Common myeloid progenitor, CD34-positive (primary cell): ENCODE results near the gene RNU2-63P.
"Not testable (repeated sequence)": the region's sequence is repeated elsewhere in the genome, so short reads cannot be mapped to it uniquely, and the experiment has no call there.

ENCODE experiments used
- CTCF ChIA-PET: fragments of 350-600 bp; sonication (Branson Sonifier 250); formaldehyde crosslinking; loops from one replicate; lab custom pipeline; 2021; ENCODE audit warnings: antibody characterized with exemption; lab: Charles Lee
- POLR2A ChIA-PET: fragments of 350-600 bp; sonication (Branson Sonifier 250); formaldehyde crosslinking; loops from one replicate; lab custom pipeline; 2021; ENCODE audit warnings: antibody characterized with exemption; lab: Charles Lee
- DNase-seq, 3 donors: peaks; one replicate each; pipeline versions ENCODE4 v3.0.0 to v3.0.0-alpha.2; 2013
- H3K27ac ChIP-seq, 2 experiments: 1 replicate in 1 of 2; 2 replicates in 1 of 2; pipeline ENCODE4 v1.7.0; 2013; ENCODE audit warnings: inconsistent platforms in 2 of 2, low read length in 2 of 2, mild to moderate bottlenecking in 2 of 2, low read depth in 1 of 2, moderate library complexity in 1 of 2; ENCODE audit not compliant: severe bottlenecking in 2 of 2, insufficient read depth in 1 of 2, poor library complexity in 1 of 2
- H3K27me3 ChIP-seq, 5 experiments: replicated peaks in 2 of 5; 1 replicate in 3 of 5; 2 replicates in 2 of 5; pipeline versions ENCODE4 v1.6.1 to v1.7.0; 2013; ENCODE audit warnings: low read length in 4 of 5, mild to moderate bottlenecking in 2 of 5, moderate library complexity in 2 of 5, inconsistent platforms in 1 of 5; ENCODE audit not compliant: insufficient read depth in 5 of 5, control insufficient read depth in 4 of 5
- H3K36me3 ChIP-seq, 4 experiments: 1 replicate in 2 of 4; 2 replicates in 2 of 4; pipeline versions ENCODE4 v1.6.1 to v1.7.0; 2013; ENCODE audit warnings: low read length in 3 of 4, control low read depth in 1 of 4, mild to moderate bottlenecking in 1 of 4; ENCODE audit not compliant: control insufficient read depth in 4 of 4, insufficient read depth in 4 of 4
- H3K4me1 ChIP-seq, 4 experiments: 1 replicate in 3 of 4; 2 replicates in 1 of 4; pipeline versions ENCODE4 v1.6.1 to v1.7.1; 2013; ENCODE audit warnings: low read length in 3 of 4, mild to moderate bottlenecking in 3 of 4, control low read depth in 1 of 4, inconsistent platforms in 1 of 4, moderate library complexity in 1 of 4; ENCODE audit not compliant: control insufficient read depth in 4 of 4, insufficient read depth in 4 of 4; ENCODE audit errors: control extremely low read depth in 1 of 4
- H3K4me3 ChIP-seq, 7 experiments: 1 replicate in 4 of 7; 2 replicates in 3 of 7; pipeline versions ENCODE4 v1.5.1 to v1.7.0; 2013; ENCODE audit warnings: mild to moderate bottlenecking in 7 of 7, low read length in 6 of 7, moderate library complexity in 6 of 7, inconsistent platforms in 2 of 7, low read depth in 2 of 7, control low read depth in 1 of 7; ENCODE audit not compliant: insufficient read depth in 4 of 7, control insufficient read depth in 1 of 7; ENCODE audit errors: extremely low read depth in 1 of 7
- H3K9me3 ChIP-seq, 5 experiments: 1 replicate in 4 of 5; 2 replicates in 1 of 5; pipeline versions ENCODE4 v1.6.1 to v1.7.1; 2013; ENCODE audit warnings: low read length in 4 of 5, mild to moderate bottlenecking in 2 of 5, inconsistent platforms in 1 of 5, low read depth in 1 of 5, moderate library complexity in 1 of 5; ENCODE audit not compliant: control insufficient read depth in 4 of 5, insufficient read depth in 2 of 5; ENCODE audit errors: control extremely low read depth in 1 of 5
- WGBS: methylation state at CpG from one replicate; pipeline ENCODE4 v1.1.5; 2013; ENCODE audit not compliant: insufficient coverage; 5-methylcytosine and 5-hydroxymethylcytosine counted together

Gene RNU2-63P

GRCh38 chr2:88006912-88007439 is 9.4 kb downstream of the RNU2-63P start:
- no peak overlapping the region for H3K4me3 ChIP-seq
- H3K4me1 ChIP-seq: peaks cover 0 to 8% (median 3%) of the 10 kb centered on the region in 4 experiments
- H3K27me3 ChIP-seq: no peaks in the 10 kb centered on the region
- no peak overlapping the region for H3K27ac ChIP-seq
- ChIA-PET CTCF (interaction anchor here (1.4 kb wide), 1 partner anchor 10 kb away, joined by 5 read pairs; no protein-coding TSS in a partner anchor), POLR2A (no interaction called here)
- no peaks in the 10 kb centered on the region for H3K9me3 ChIP-seq
- no peak for DNase-seq
- whole genome bisulfite sequencing: 98% methylated on average over 11 of the region's 16 CpGs
- H3K36me3 ChIP-seq: no peaks in the 10 kb centered on the region

- 100% methylated on average over 6 of the region's 6 CpGs for WGBS
- POLR2A ChIA-PET: no interaction called here
These were observed 10.6 kb downstream of the RNU2-63P start for GRCh38 chr2:88005776-88006175.

GRCh38 chr2:88003074-88003755 is 13.1 kb downstream of the RNU2-63P start:
- ChIA-PET POLR2A (no interaction called here), CTCF (no interaction called here)
- H3K4me1 ChIP-seq: peaks cover 0 to 10% (median 3%) of the 10 kb centered on the region in 4 experiments
- H3K27ac ChIP-seq: no peak overlapping the region
- H3K9me3 ChIP-seq: no peaks in the 10 kb centered on the region
- no peaks in the 10 kb centered on the region for H3K36me3 ChIP-seq
- H3K27me3 ChIP-seq: no peaks in the 10 kb centered on the region
- 37% methylated on average over 30 of the region's 34 CpGs for WGBS
- peak overlapping the region in 2 of 7 experiments; percentile 46 to 49 for H3K4me3 ChIP-seq
- DNase-seq: peak; percentile 20 to 41 (median 31)

More at GRCh38 chr2:88005776-88006175, 10.6 kb downstream of the RNU2-63P start:
- DNase-seq: no peak
- H3K36me3 ChIP-seq: no peaks in the 10 kb centered on the region
- H3K27me3 ChIP-seq: no peaks in the 10 kb centered on the region
- H3K4me1 ChIP-seq: peaks cover 0 to 10% (median 3%) of the 10 kb centered on the region in 4 experiments
- H3K9me3 ChIP-seq: no peaks in the 10 kb centered on the region
- no peak overlapping the region for H3K27ac ChIP-seq
- CTCF ChIA-PET: interaction anchor here (0.7 to 1.4 kb wide), 2 partner anchors 9 to 10 kb away, joined by 3 to 5 read pairs; no protein-coding TSS in a partner anchor
- no peak overlapping the region for H3K4me3 ChIP-seq

GRCh38 chr2:88002359-88002707 is 14.0 kb downstream of the RNU2-63P start:
- no peaks in the 10 kb centered on the region for H3K36me3 ChIP-seq
- no CpG with 5 or more reads among the region's 6 CpGs for WGBS
- no peaks in the 10 kb centered on the region for H3K27me3 ChIP-seq
- no peak overlapping the region for H3K4me3 ChIP-seq
- H3K27ac ChIP-seq: no peak overlapping the region
- DNase-seq: no peak
- H3K9me3 ChIP-seq: no peaks in the 10 kb centered on the region
- H3K4me1 ChIP-seq: peaks cover 0 to 10% (median 3%) of the 10 kb centered on the region in 4 experiments
- ChIA-PET CTCF (interaction anchor here (0.6 to 1.9 kb wide), 5 partner anchors 8 to 175 kb away, joined by 3 to 7 read pairs (median 3); no protein-coding TSS in a partner anchor), POLR2A (no interaction called here)

- H3K4me3 ChIP-seq, H3K9me3 ChIP-seq, H3K27me3 ChIP-seq, H3K36me3 ChIP-seq, DNase-seq, H3K27ac ChIP-seq: not testable (repeated sequence)
- POLR2A ChIA-PET: interaction anchor here (0.9 kb wide), 1 partner anchor 10 kb away, joined by 4 read pairs; no protein-coding TSS in a partner anchor
- CTCF ChIA-PET: interaction anchor here (0.7 to 1.9 kb wide), 2 partner anchors 10 to 66 kb away, joined by 3 to 4 read pairs; no protein-coding TSS in a partner anchor
- WGBS: 67% methylated on average over 3 of the region's 3 CpGs
- H3K4me1 ChIP-seq: peaks cover 0 to 10% (median 3%) of the 10 kb centered on the region in 4 experiments
These were observed 15.9 kb downstream of the RNU2-63P start for GRCh38 chr2:88000474-88000873.

DNA sequence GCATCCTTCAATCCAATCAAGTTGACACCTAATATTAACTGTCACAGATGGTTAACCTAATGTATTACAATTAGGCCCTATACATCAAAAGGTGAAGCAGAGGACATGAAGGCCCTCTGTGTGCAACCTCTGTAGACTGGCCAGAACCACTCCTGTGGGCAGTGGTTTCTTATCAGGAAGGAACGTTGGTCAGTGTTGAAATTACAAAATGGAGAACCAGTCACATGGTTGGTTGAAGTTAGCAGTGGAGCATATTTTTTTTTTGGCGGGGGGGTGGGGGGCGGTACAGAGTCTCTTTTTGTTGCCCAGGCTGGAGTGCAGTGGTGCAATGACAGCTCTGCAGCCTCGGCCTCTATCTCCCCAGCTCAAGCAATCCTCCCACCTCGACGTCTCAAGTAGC is 19.8 kb downstream of the RNU2-63P start:
- H3K36me3 ChIP-seq: no peaks in the 10 kb centered on the region
- H3K27ac ChIP-seq: no peak overlapping the region
- WGBS: 82% methylated on average over 3 of the region's 6 CpGs
- H3K4me3 ChIP-seq: no peak overlapping the region
- H3K4me1 ChIP-seq: no peaks in the 10 kb centered on the region
- H3K9me3 ChIP-seq: peaks cover 0 to 8% (median 0%) of the 10 kb centered on the region in 5 experiments
- ChIA-PET CTCF (interaction anchor here (0.9 to 1.5 kb wide), 2 partner anchors 9 to 10 kb away, joined by 3 to 5 read pairs; no protein-coding TSS in a partner anchor), POLR2A (no interaction called here)
- no peaks in the 10 kb centered on the region for H3K27me3 ChIP-seq
- DNase-seq: no peak

DNA sequence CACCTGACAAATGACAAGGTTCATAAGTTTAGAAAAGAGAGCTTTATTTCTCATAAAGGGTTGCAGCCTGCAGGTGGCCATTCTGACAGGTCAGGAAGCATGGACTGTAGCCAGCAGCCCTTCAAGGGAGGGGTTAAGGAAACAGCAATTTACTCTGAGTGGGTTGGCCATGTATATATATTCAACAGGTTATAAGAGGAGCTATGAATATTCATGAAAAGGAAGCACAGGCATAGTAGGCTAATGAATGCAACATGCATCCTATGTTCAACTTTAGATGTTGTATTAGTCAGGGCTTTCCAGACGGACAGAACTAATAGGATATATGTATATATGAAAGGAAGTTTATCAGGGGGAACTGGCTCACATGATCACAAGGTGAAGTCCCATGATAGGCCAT is 20.6 kb downstream of the RNU2-63P start:
- CTCF ChIA-PET: interaction anchor here (0.9 kb wide), 1 partner anchor 10 kb away, joined by 3 read pairs; no protein-coding TSS in a partner anchor
- no peaks in the 10 kb centered on the region for H3K36me3 ChIP-seq
- DNase-seq: no peak
- H3K27ac ChIP-seq: no peak overlapping the region
- 70% methylated on average over 1 of the region's 1 CpG for WGBS
- H3K27me3 ChIP-seq: no peaks in the 10 kb centered on the region
- H3K9me3 ChIP-seq: peaks cover 0 to 8% (median 0%) of the 10 kb centered on the region in 5 experiments
- H3K4me3 ChIP-seq: no peak overlapping the region
- no peaks in the 10 kb centered on the region for H3K4me1 ChIP-seq
- POLR2A ChIA-PET: interaction anchor here (0.6 kb wide), 1 partner anchor 20 kb away, joined by 3 read pairs; no protein-coding TSS in a partner anchor
